ENCODE results near the gene THSD7B. TPM values are rescaled to one million over a fixed set of nuclear protein-coding genes. Genes with fewer than 3 reads are reported as not detected.

The THSD7B gene
- total and polyA plus RNA-seq, 9 of the 15 experiments (the other 6 are each of a cell fraction or from before 2014, with no cell fraction given) = not detected

DNA sequence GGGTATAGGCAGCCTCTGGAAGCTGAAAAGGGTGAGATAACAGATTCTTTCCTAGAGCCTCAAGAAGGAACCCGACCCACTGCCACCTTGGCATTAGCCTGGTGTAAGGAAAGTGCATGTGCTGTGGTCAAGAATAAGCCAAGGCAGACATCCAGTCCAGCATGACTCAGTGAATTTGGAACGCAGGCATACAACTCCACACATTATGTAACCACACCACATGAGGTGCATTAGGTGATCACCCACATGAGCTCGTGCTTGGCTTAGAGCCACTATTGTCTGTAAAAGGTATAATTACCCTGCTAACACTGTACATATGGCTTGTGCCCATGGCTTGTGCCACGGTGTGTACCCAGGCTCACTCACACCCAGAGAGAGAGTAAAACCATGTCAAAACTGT lies 615.3 kb downstream of the THSD7B start:
- DNase-seq (ENCODE audit: extremely low read depth in 1 of 4, low spot score in 3 of 4) (no peak), ATAC-seq (no peak), FAIRE-seq (no peak)
- Histone ChIP-seq H3K4me1 (replicated peaks in 1 of 2; ENCODE audit: control insufficient read depth in 2 of 2, insufficient read depth in 2 of 2, low read length in 2 of 2) (no peaks in the 10 kb centered on the region), H3K36me3 (ENCODE audit: control insufficient read depth, insufficient read depth, low read length) (no peaks in the 10 kb centered on the region), H3K9ac (ENCODE audit: insufficient read depth in 1 of 2, low read depth in 2 of 2, low read length in 2 of 2) (no peak overlapping the region), H3K9me1 (ENCODE audit: control insufficient read depth, insufficient read depth, low read length) (no peaks in the 10 kb centered on the region), H4K20me1 (replicated peaks; ENCODE audit: control insufficient read depth, insufficient read depth, low read length) (no peaks in the 10 kb centered on the region), H3K27ac (ENCODE audit: extremely low read depth, low read depth, low read length) (no peak overlapping the region), H3K27me3 (ENCODE audit: control insufficient read depth in 2 of 2, insufficient read depth in 2 of 2, low read length in 2 of 2) (no peaks in the 10 kb centered on the region), H2AFZ (ENCODE audit: low read depth, low read length) (no peak overlapping the region), H3K4me2 (ENCODE audit: insufficient read depth, low read length) (no peak overlapping the region), H3K4me3 (no peak overlapping the region), H3K79me2 (ENCODE audit: control insufficient read depth, insufficient read depth, low read length) (no peaks in the 10 kb centered on the region), H3K9me3 (replicated peaks; ENCODE audit: control insufficient read depth, insufficient read depth, low read depth, low read length) (no peaks in the 10 kb centered on the region)
- in situ Hi-C loops (cut with MboI) = no loop called here
- WGBS (ENCODE audit: insufficient coverage, low coverage, missing lambda C conversion rate) = 0% methylated on average over 4 of the region's 4 CpGs
- POLR2A ChIA-PET = no interaction called here
- intact Hi-C loops (cut with micrococcal nuclease) = no loop called here
- CTCF ChIA-PET (ENCODE audit: low intra/inter-chr PET ratio) = no interaction called here
- no TSS peak for BruUV-seq (replicated peaks)
- TF ChIP-seq KDM2B (CRISPR knock-in tag; IDR thresholded peaks at IDR 0.05) (no peak), ZNF699 (CRISPR knock-in tag; IDR thresholded peaks at IDR 0.05; ENCODE audit: insufficient replicate concordance) (no peak), XRCC5 (IDR thresholded peaks at IDR 0.05; ENCODE audit: low read depth, low read length) (no peak)
- TF ChIP-seq, protein P1, sequence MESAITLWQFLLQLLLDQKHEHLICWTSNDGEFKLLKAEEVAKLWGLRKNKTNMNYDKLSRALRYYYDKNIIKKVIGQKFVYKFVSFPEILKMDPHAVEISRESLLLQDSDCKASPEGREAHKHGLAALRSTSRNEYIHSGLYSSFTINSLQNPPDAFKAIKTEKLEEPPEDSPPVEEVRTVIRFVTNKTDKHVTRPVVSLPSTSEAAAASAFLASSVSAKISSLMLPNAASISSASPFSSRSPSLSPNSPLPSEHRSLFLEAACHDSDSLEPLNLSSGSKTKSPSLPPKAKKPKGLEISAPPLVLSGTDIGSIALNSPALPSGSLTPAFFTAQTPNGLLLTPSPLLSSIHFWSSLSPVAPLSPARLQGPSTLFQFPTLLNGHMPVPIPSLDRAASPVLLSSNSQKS (CRISPR knock-in tag; IDR thresholded peaks at IDR 0.05) = no peak
- TF ChIP-seq, protein P2, sequence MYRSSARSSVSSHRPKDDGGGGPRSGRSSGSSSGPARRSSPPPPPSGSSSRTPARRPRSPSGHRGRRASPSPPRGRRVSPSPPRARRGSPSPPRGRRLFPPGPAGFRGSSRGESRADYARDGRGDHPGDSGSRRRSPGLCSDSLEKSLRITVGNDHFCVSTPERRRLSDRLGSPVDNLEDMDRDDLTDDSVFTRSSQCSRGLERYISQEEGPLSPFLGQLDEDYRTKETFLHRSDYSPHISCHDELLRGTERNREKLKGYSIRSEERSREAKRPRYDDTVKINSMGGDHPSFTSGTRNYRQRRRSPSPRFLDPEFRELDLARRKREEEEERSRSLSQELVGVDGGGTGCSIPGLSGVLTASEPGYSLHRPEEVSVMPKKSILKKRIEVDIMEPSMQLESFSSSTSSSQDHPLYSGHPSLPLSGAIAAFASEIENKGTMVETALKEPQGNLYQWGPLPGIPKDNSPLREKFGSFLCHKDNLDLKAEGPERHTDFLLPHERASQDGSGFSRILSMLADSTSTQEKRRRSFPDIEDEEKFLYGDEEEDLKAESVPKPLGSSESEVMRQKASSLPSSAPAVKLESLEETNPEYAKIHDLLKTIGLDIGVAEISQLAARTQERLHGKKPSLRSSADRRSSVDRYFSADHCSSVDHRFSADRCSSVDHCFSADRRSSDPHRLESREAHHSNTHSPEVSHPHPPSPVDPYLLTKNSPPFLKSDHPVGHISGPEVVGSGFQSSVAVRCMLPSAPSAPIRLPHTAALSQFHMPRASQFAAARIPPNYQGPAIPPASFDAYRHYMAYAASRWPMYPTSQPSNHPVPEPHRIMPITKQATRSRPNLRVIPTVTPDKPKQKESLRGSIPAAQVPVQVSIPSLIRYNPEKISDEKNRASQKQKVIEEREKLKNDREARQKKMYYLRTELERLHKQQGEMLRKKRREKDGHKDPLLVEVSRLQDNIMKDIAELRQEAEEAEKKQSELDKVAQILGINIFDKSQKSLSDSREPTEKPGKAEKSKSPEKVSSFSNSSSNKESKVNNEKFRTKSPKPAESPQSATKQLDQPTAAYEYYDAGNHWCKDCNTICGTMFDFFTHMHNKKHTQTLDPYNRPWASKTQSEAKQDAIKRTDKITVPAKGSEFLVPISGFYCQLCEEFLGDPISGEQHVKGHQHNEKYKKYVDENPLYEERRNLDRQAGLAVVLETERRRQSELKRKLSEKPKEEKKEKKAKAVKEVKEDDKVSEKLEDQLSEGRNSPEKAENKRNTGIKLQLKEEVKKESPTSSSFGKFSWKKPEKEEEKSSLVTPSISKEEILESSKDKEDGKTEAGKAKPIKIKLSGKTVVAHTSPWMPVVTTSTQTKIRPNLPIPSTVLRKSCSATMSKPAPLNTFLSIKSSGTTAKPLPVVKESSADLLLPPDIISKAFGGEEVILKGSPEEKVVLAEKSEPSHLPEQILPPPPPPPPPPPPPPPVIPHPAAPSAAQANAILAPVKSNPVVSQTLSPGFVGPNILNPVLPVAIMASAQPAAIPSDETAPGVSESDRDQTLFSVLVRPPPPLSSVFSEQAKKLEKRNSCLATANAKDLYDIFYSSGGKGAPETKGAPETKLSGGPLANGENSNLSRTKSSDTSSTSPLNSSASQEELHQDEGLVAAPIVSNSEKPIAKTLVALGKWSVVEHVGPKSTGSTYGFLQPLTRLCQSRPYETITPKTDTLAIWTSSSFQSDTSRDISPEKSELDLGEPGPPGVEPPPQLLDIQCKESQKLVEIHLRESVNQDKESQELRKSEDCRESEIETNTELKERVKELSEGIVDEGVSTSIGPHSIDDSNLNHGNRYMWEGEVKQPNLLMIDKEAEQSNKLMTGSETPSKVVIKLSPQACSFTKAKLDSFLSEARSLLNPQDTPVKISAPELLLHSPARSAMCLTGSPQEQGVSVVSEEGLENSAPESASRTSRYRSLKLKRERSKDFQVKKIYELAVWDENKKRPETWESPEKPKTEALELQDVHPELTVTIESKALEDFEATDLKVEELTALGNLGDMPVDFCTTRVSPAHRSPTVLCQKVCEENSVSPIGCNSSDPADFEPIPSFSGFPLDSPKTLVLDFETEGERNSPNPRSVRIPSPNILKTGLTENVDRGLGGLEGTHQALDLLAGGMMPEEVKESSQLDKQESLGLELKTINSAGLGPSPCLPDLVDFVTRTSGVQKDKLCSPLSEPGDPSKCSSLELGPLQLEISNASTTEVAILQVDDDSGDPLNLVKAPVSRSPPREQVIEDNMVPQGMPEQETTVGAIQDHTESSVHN (IDR thresholded peaks at IDR 0.05; ENCODE audit: borderline replicate concordance in 1 of 2, low read depth in 1 of 2) = no peak
- TF ChIP-seq, protein P3, sequence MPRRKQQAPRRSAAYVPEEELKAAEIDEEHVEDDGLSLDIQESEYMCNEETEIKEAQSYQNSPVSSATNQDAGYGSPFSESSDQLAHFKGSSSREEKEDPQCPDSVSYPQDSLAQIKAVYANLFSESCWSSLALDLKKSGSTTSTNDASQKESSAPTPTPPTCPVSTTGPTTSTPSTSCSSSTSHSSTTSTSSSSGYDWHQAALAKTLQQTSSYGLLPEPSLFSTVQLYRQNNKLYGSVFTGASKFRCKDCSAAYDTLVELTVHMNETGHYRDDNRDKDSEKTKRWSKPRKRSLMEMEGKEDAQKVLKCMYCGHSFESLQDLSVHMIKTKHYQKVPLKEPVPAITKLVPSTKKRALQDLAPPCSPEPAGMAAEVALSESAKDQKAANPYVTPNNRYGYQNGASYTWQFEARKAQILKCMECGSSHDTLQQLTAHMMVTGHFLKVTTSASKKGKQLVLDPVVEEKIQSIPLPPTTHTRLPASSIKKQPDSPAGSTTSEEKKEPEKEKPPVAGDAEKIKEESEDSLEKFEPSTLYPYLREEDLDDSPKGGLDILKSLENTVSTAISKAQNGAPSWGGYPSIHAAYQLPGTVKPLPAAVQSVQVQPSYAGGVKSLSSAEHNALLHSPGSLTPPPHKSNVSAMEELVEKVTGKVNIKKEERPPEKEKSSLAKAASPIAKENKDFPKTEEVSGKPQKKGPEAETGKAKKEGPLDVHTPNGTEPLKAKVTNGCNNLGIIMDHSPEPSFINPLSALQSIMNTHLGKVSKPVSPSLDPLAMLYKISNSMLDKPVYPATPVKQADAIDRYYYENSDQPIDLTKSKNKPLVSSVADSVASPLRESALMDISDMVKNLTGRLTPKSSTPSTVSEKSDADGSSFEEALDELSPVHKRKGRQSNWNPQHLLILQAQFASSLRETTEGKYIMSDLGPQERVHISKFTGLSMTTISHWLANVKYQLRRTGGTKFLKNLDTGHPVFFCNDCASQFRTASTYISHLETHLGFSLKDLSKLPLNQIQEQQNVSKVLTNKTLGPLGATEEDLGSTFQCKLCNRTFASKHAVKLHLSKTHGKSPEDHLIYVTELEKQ (CRISPR knock-in tag; IDR thresholded peaks at IDR 0.05) = no peak
- TF ChIP-seq, protein P4, sequence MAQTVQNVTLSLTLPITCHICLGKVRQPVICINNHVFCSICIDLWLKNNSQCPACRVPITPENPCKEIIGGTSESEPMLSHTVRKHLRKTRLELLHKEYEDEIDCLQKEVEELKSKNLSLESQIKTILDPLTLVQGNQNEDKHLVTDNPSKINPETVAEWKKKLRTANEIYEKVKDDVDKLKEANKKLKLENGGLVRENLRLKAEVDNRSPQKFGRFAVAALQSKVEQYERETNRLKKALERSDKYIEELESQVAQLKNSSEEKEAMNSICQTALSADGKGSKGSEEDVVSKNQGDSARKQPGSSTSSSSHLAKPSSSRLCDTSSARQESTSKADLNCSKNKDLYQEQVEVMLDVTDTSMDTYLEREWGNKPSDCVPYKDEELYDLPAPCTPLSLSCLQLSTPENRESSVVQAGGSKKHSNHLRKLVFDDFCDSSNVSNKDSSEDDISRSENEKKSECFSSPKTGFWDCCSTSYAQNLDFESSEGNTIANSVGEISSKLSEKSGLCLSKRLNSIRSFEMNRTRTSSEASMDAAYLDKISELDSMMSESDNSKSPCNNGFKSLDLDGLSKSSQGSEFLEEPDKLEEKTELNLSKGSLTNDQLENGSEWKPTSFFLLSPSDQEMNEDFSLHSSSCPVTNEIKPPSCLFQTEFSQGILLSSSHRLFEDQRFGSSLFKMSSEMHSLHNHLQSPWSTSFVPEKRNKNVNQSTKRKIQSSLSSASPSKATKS (CRISPR knock-in tag; IDR thresholded peaks at IDR 0.05) = no peak

Measured in K562 (cell line).